HepG2 (cell line): Measurements from ENCODE around the gene MACROD2. TPM values are rescaled to one million over a fixed set of nuclear protein-coding genes. Genes with fewer than 3 reads are reported as not detected.

ENCODE experiments used
- ATAC-seq: fragments of 200-7000 bp; cut with Tn5 transposase; 3 replicates; pipeline ENCODE4 v1.9.1; 2020; ENCODE audit warnings: mild to moderate bottlenecking, moderate library complexity
- BruUV-seq: library from RNA; stranded (reverse); fragments of 400-500 nt; replicated peaks from 2 replicates; lab custom pipeline; 2021; lab: Mats Ljungman, UMichigan
- CTCF ChIA-PET: fragments of 300-600 bp; formaldehyde crosslinking; extraction: SDS; loops from one replicate; lab custom pipeline; 2021; ENCODE audit warnings: low total read pairs, inconsistent platforms, low intra/inter-chr PET ratio; lab: Yijun Ruan, JAX
- POLR2A ChIA-PET: fragments of 350-600 bp; sonication (Branson Sonifier 250); formaldehyde crosslinking; loops from one replicate; lab custom pipeline; 2020; ENCODE audit warnings: antibody characterized with exemption, inconsistent platforms; lab: Yijun Ruan, JAX
- DNase-seq: peaks from one replicate; pipeline ENCODE4 v3.0.0-alpha.2; 2015; ENCODE audit warnings: low spot score
- FAIRE-seq: peaks from 3 replicates; lab custom pipeline; 2011; peaks lifted over from hg19 to GRCh38; lab: Jason Lieb, UNC
- H2AFZ ChIP-seq: one replicate; pipeline ENCODE4 v1.6.1; 2011; ENCODE audit warnings: low read length, inconsistent platforms
- H3K27ac ChIP-seq: fragments of 300-600 bp; 3 replicates; pipeline ENCODE4 v1.8.0; 2011; ENCODE audit warnings: mixed run types, mild to moderate bottlenecking, mixed read lengths, low read length, inconsistent platforms; ENCODE audit not compliant: insufficient read depth; ENCODE audit errors: extremely low read length
- H3K27me3 ChIP-seq, 2 experiments: fragments of 200-600 bp in 1 of 2; 2 replicates in 1 of 2; 3 replicates in 1 of 2; pipeline versions ENCODE4 v1.6.0 to v1.8.0; 2011; ENCODE audit warnings: low read length in 2 of 2, mild to moderate bottlenecking in 2 of 2, moderate library complexity in 2 of 2, inconsistent platforms in 1 of 2; ENCODE audit not compliant: insufficient read depth in 2 of 2, control insufficient read depth in 1 of 2
- H3K36me3 ChIP-seq, 2 experiments: fragments of 200-600 bp in 1 of 2; replicated peaks in 1 of 2; 2 replicates in 1 of 2; 3 replicates in 1 of 2; pipeline versions ENCODE4 v1.5.1 to v1.8.0; 2011; ENCODE audit warnings: low read length in 2 of 2, inconsistent platforms in 1 of 2; ENCODE audit not compliant: insufficient read depth in 2 of 2, control insufficient read depth in 1 of 2
- H3K4me1 ChIP-seq: 2 replicates; pipeline ENCODE4 v1.5.1; 2012; ENCODE audit warnings: low read length, inconsistent platforms; ENCODE audit not compliant: insufficient read depth
- H3K4me2 ChIP-seq: 2 replicates; pipeline ENCODE4 v1.6.0; 2011; ENCODE audit warnings: low read depth, low read length, inconsistent platforms
- H3K4me3 ChIP-seq, 3 experiments: fragments of 200-600 bp in 1 of 3; sonication (generic), shearing (Covaris generic) in 1 of 3; replicated peaks in 1 of 3; 2 replicates each; pipeline ENCODE4 v1.5.1; 2011 to 2016; ENCODE audit warnings: low read length in 3 of 3, inconsistent platforms in 2 of 3, low read depth in 2 of 3, mild to moderate bottlenecking in 2 of 3, control low read depth in 1 of 3, mixed read lengths in 1 of 3; ENCODE audit not compliant: insufficient read depth in 1 of 3
- H3K79me2 ChIP-seq: one replicate; pipeline ENCODE4 v1.6.1; 2011; ENCODE audit warnings: low read length, inconsistent platforms; ENCODE audit not compliant: insufficient read depth
- H3K9ac ChIP-seq: 2 replicates; pipeline ENCODE4 v1.6.0; 2011; ENCODE audit warnings: mild to moderate bottlenecking, low read depth, low read length, inconsistent platforms; ENCODE audit not compliant: insufficient read depth
- H3K9me3 ChIP-seq: 2 replicates; pipeline ENCODE4 v1.5.1; 2012; ENCODE audit warnings: mild to moderate bottlenecking, low read length
- H4K20me1 ChIP-seq: 2 replicates; pipeline ENCODE4 v1.6.0; 2011; ENCODE audit warnings: inconsistent platforms, mild to moderate bottlenecking, low read length, moderate library complexity; ENCODE audit not compliant: insufficient read depth
- GLMP ChIP-seq: sonication (generic); formaldehyde crosslinking; IDR thresholded peaks from 2 replicates; pipeline ENCODE4 v1.9.0; 2021; ENCODE audit warnings: missing genetic modification reagents, mild to moderate bottlenecking, borderline replicate concordance
- NBN ChIP-seq: fragments of 450-650 bp; conservative IDR thresholded peaks from 2 replicates; pipeline ENCODE4 v1.6.1; 2017
- POLR2AphosphoS5 ChIP-seq: IDR thresholded peaks from 2 replicates; pipeline ENCODE4 v1.6.1; 2012; ENCODE audit warnings: low read depth, low read length
- ZNF512B ChIP-seq: sonication (generic); formaldehyde crosslinking; IDR thresholded peaks from 2 replicates; pipeline ENCODE4 v1.5.1; 2020; ENCODE audit warnings: missing genetic modification reagents, mild to moderate bottlenecking, borderline replicate concordance
- ZNF580 ChIP-seq: IDR thresholded peaks from 2 replicates; pipeline ENCODE4 v1.6.1; 2016; ENCODE audit warnings: low read depth, borderline replicate concordance
- ZNF652 ChIP-seq: IDR thresholded peaks from 2 replicates; pipeline ENCODE4 v1.6.1; 2016; ENCODE audit warnings: low read depth, borderline replicate concordance
- WGBS: methylation state at CpG from one replicate; pipeline ENCODE4 v1.1.6; 2017; ENCODE audit warnings: low lambda C conversion rate; 5-methylcytosine and 5-hydroxymethylcytosine counted together
- in situ Hi-C: cut with HindIII; loops from 2 replicates; pipeline ENCODE4 v1.10.0; 2017; ENCODE audit warnings: low pct_unique_long_range_greater_than_20kb; ENCODE audit not compliant: extremely low pct_ligation_motif_present
- intact Hi-C: fragments of 100-400 bp; cut with micrococcal nuclease; formaldehyde crosslinking; loops from one replicate; pipeline ENCODE4 v1.10.0; 2022; ENCODE audit not compliant: unreplicated experiment
- polyA plus RNA-seq, 8 experiments: library from polyadenylated mRNA; depleted of rRNA in 3 of 8; stranded (reverse) in 7 of 8; unstranded in 1 of 8; fragments of >200 nt; fragmentation: Illumina TruSeq in 4 of 8; extraction: Trizol in 4 of 8; gene quantifications; 2 replicates each; pipeline versions ENCODE4 v1.2.1 to v1.2.3, GENCODE V29; 2011 to 2016; ENCODE audit warnings: low read depth in 4 of 8, missing spikeins in 1 of 8, mixed read lengths in 1 of 8; ENCODE audit not compliant: insufficient read depth in 1 of 8
- total RNA-seq, 5 experiments: library from RNA; depleted of rRNA; stranded (reverse); fragments of >200 nt; fragmentation: Illumina TruSeq; extraction: Trizol; gene quantifications; 2 replicates each; pipeline ENCODE4 v1.2.3, GENCODE V29; 2016; ENCODE audit warnings: low read depth in 1 of 5
- TF ChIP-seq, protein P1 (sequence below): sonication (generic); formaldehyde crosslinking; IDR thresholded peaks from 2 replicates; pipeline ENCODE4 v1.9.0; 2021; ENCODE audit warnings: missing genetic modification reagents, borderline replicate concordance
- TF ChIP-seq, protein P2 (sequence below): sonication (generic); formaldehyde crosslinking; IDR thresholded peaks from 2 replicates; pipeline ENCODE4 v1.4.0; 2020; ENCODE audit warnings: low read depth, mild to moderate bottlenecking, missing genetic modification reagents
- TF ChIP-seq, protein P3 (sequence below): sonication (generic); formaldehyde crosslinking; IDR thresholded peaks from 2 replicates; pipeline ENCODE4 v1.4.0; 2020; ENCODE audit warnings: low read depth, mild to moderate bottlenecking, missing genetic modification reagents

The MACROD2 gene
- total and polyA plus RNA-seq, 2 of the 13 experiments (the other 11 are each of a cell fraction or from before 2014, with no cell fraction given), result 0.13 to 0.51 TPM

DNA sequence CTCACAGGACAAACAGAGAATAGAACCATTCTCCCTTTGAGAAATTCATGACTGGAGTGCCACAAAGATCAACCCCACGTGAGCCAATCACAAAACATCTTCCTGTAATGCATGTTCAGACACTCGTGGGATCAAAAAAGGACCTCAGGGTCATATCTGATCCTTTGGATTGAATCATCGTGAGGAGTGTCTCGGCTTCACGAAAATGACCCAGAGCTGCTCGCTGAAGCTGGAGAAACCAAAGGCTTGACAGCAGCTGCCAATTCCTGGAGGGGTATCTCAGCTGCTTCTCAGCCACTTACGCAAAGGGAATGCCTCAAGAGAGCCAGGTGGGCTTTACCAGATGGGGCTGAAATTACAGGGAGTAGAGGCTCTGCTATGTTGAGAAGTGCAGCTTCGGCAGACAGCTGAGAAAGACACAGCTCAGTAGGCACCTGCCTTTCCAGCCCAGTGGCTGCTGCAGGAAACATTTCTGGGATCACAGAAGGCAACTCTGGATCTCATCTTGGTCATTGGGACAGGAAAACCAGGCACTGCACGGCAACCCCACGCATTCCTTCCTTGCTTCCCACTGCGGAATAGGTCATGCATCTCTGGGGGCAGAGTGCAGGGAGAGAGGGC is 1764.8 kb downstream of the MACROD2 start:
- peaks cover 89% of the 10 kb centered on the region for H3K9me3 ChIP-seq
- no TSS peak for BruUV-seq

GRCh38 chr20:15763366-15763765 is 1768.0 kb downstream of the MACROD2 start:
- ATAC-seq (no peak), FAIRE-seq (no peak), DNase-seq (no peak)
- BruUV-seq, result no TSS peak
- CTCF ChIA-PET, result no interaction called here
- POLR2A ChIA-PET, result no interaction called here
- H3K27ac ChIP-seq, result no peak overlapping the region
- H3K9me3 ChIP-seq, result peaks cover 83% of the 10 kb centered on the region
- H3K36me3 ChIP-seq, result no peaks in the 10 kb centered on the region
- H3K4me1 ChIP-seq, result no peaks in the 10 kb centered on the region
- no peaks in the 10 kb centered on the region for H3K79me2 ChIP-seq
- no peak overlapping the region for H2AFZ ChIP-seq
- H3K27me3 ChIP-seq, result no peaks in the 10 kb centered on the region
- intact Hi-C loops (no loop called here), in situ Hi-C loops (no loop called here)
- no peaks in the 10 kb centered on the region for H4K20me1 ChIP-seq
- no peak overlapping the region for H3K9ac ChIP-seq
- no peak overlapping the region for H3K4me3 ChIP-seq
- H3K4me2 ChIP-seq, result no peak overlapping the region
- TF ChIP-seq ZNF652 (CRISPR knock-in tag) (no peak), NBN (no peak), ZNF512B (CRISPR knock-in tag) (no peak), POLR2AphosphoS5 (no peak), GLMP (CRISPR knock-in tag) (no peak), ZNF580 (no peak)
- TF ChIP-seq, protein P1, sequence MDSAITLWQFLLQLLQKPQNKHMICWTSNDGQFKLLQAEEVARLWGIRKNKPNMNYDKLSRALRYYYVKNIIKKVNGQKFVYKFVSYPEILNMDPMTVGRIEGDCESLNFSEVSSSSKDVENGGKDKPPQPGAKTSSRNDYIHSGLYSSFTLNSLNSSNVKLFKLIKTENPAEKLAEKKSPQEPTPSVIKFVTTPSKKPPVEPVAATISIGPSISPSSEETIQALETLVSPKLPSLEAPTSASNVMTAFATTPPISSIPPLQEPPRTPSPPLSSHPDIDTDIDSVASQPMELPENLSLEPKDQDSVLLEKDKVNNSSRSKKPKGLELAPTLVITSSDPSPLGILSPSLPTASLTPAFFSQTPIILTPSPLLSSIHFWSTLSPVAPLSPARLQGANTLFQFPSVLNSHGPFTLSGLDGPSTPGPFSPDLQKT, result no peak
- TF ChIP-seq, protein P2, sequence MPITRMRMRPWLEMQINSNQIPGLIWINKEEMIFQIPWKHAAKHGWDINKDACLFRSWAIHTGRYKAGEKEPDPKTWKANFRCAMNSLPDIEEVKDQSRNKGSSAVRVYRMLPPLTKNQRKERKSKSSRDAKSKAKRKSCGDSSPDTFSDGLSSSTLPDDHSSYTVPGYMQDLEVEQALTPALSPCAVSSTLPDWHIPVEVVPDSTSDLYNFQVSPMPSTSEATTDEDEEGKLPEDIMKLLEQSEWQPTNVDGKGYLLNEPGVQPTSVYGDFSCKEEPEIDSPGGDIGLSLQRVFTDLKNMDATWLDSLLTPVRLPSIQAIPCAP (CRISPR knock-in tag), result no peak

More for the DNA sequence above, 1764.8 kb downstream of the MACROD2 start:
- no peaks in the 10 kb centered on the region for H4K20me1 ChIP-seq
- H3K27me3 ChIP-seq, result no peaks in the 10 kb centered on the region
- FAIRE-seq (no peak), ATAC-seq (no peak), DNase-seq (no peak)
- WGBS, result 28% methylated on average over 11 of the region's 11 CpGs
- no peak overlapping the region for H3K4me3 ChIP-seq
- in situ Hi-C loops (no loop called here), intact Hi-C loops (no loop called here)
- no peaks in the 10 kb centered on the region for H3K36me3 ChIP-seq
- H3K4me1 ChIP-seq, result no peaks in the 10 kb centered on the region
- TF ChIP-seq, protein P3, sequence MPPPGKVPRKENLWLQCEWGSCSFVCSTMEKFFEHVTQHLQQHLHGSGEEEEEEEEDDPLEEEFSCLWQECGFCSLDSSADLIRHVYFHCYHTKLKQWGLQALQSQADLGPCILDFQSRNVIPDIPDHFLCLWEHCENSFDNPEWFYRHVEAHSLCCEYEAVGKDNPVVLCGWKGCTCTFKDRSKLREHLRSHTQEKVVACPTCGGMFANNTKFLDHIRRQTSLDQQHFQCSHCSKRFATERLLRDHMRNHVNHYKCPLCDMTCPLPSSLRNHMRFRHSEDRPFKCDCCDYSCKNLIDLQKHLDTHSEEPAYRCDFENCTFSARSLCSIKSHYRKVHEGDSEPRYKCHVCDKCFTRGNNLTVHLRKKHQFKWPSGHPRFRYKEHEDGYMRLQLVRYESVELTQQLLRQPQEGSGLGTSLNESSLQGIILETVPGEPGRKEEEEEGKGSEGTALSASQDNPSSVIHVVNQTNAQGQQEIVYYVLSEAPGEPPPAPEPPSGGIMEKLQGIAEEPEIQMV (CRISPR knock-in tag), result no peak
- H3K4me2 ChIP-seq, result no peak overlapping the region
- ChIA-PET CTCF (no interaction called here), POLR2A (no interaction called here)
- no peak overlapping the region for H2AFZ ChIP-seq
- H3K27ac ChIP-seq, result no peak overlapping the region
- H3K9ac ChIP-seq, result no peak overlapping the region
- no peaks in the 10 kb centered on the region for H3K79me2 ChIP-seq
